HS-5 (cell line): ENCODE measurements around the gene SETD3.

Experiments
- DNase-seq: peaks from one replicate; pipeline ENCODE4 v3.0.0-alpha.2; 2012; ENCODE audit warnings: low read depth

Gene SETD3

DNA sequence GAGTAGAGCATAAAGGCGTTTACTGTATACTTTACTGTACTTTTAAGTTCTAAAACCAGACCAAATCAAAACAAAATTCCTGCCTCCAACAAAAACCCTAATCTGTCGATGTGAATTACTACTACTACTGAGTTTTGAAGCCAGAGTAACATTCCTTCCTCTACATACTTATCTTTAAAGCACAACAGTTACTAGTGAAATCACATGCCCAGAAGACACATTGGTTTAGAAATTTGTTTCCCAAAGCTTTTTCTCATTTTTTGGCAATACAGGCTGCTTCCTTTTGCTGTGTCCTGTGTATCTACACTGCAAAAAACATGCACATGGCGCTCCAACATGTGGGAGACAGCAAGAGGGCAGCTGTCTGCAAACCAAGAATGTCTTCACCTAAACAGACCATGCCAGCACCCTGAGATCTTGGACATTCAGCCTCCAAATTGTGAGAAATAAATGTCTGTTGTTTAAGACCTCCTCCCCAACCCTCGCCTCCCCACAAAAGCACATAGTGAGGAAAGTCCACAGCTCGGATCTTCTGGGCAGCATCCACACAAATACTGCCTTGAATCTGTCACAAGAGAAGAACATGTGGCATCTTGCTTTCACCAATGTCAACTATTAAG, 21.1 kb downstream of the SETD3 start:
- no peak for DNase-seq

DNA sequence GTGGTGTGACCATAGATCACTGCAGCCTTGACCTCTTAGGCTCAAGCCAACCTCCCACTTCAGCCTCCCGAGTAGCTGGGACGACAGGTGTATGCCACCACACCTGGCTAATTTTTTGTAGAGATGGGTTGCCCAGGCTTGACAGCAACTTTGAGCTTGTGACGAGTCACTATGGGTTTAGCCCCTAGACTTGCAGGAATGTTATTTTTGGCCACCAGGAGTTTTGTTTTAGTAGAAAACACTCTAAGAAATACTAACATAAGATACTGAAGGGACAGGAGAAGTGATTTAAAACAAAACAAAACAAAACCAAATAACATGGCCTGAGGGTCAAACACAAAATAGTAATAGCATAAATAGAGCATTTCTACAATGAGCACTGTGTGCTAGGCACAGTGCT, 26.4 kb downstream of the SETD3 start:
- DNase-seq = no peak

DNA sequence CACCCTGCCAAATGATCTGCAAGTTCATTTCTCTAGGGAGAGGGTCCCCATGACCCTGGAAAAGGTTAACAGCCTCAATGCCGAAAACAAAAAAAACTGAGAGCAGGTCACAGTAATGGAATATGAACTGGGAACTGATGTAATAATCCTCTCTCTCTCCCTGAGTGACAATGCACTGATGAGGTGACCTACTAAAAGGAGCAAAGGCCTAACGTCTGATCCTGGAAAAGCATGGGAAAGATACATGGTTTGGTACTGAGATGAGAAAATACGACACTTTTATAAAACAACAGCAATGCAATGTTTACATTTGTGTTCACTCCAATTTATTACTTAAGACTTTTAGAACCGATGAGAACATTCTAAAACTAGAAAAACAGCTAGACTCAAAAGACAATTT, 27.7 kb downstream of the SETD3 start:
- DNase-seq = no peak

- DNase-seq = no peak
Measured at GRCh38 chr14:99451234-99451633, 29.4 kb downstream of the SETD3 start.

- no peak for DNase-seq
Measured at GRCh38 chr14:99450266-99450665, 30.4 kb downstream of the SETD3 start.

GRCh38 chr14:99447739-99448138, 32.9 kb downstream of the SETD3 start:
- DNase-seq = no peak

DNA sequence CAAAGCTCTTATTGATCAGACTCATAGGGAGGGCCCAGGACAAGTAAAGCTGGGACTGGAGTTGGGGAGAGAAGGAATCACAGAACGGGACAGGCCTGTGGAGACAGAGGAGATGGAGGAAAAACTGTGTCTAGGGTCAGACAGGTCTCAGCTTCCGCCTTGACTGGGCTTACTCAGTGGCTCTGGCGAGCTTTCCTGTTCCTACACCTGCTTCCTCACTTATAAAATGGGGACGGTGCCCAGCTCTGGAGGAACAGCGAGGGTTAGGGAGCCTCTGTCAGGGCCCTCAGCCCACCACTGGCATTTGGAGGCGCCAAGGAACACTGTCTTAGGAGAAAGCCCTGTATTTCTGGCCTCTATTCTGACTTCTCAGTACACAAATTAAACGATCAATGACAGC, 34.7 kb downstream of the SETD3 start:
- DNase-seq = no peak

DNA sequence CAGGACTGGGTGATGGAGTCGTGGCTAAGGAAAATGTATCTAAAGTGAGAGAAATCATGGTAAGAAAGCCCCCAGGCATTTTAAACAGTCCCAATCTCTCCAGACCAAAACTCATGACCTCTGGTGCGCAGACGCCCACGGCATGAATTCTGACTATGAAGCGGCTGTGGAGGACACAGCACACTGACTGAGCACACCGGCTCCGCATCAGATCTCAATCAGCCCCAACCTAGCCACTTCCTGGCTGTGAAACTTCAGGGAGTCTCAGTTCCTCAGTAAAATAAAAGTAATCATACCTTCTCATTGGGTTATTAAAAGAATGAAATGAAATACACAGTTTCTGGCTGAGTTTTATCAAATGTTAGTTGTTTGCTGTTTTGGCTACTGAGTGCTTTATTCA, 38.7 kb downstream of the SETD3 start:
- DNase-seq = no peak

GRCh38 chr14:99441157-99441870, 39.3 kb downstream of the SETD3 start:
- no peak for DNase-seq

- no peak for DNase-seq
Measured at GRCh38 chr14:99440278-99440677, 40.4 kb downstream of the SETD3 start.

GRCh38 chr14:99437706-99438105, 43.0 kb downstream of the SETD3 start:
- no peak for DNase-seq

DNA sequence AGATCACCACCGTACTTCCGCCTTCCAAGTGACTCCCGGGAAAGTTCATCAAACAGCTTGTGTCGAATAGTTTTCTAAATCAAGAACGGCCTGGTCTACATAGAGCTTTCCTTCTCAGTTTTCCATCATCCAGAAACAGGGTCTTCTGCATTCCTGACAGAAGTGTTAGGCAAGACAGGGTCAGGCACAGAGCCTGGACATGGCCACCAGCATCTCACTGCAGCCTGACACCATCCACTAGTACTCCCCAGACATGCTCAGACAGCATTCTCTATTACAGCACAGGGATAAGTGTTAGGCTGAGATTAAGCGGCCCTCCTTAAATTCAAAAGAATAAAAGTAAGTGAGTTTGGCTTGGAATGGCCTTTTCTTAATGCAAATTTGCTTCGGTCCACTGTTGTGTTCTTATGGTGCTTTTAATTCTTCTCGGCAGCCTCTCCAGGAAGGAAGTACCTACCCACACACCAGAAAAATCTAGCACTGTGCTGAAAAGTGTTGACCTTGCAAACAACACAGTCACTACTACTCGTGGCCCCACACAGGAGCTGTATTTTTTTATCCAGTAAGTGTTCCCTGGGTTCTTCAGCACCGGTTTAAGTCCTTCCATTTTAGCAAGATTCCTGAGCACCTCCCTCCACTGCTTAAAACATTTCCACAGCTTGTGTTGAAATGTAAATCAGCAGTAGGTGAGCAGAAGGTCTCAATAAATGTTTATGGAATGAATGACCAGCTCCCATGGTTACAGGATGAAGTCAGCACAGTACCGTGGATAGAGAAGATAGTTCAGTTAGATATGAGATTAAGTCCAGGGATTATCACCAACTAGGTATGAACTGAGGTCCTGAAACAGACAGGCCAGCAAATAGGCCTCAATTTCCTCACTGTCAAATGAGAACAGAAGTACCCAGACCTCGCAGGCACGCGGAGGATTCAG, 44.1 kb downstream of the SETD3 start:
- no peak for DNase-seq

GRCh38 chr14:99435327-99435726, 45.3 kb downstream of the SETD3 start:
- DNase-seq = no peak

GRCh38 chr14:99432485-99432884, 48.2 kb downstream of the SETD3 start:
- no peak for DNase-seq

- DNase-seq = no peak
Measured at GRCh38 chr14:99431986-99432385, 48.7 kb downstream of the SETD3 start.

GRCh38 chr14:99430491-99430890, 50.2 kb downstream of the SETD3 start:
- DNase-seq = no peak

GRCh38 chr14:99427632-99428300, 52.9 kb downstream of the SETD3 start:
- DNase-seq = peak; percentile 51

DNA sequence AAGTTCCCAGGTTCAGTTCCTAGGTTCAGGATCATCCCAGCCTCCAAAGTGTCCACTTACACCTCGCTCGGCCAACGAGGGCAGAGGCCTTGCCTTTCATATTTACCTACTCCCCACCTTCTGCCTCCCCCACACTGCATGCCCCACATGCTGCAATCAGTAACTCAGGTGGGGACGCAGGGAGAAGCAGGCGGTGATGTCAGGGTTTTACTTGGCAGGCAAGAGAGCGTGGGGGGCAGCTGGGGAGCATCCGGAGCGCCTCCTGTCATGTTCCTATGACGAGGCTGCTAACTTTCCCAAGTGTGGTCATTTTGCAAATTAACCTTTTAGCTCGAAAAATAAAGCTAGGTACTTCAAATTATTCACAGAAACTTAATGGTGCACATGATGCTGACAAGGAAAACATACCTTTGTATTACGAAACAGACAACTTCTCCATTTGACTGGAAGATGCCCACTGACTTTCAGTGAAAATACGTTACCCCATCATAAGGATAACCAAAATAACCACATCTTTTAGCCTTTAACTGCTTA, 53.8 kb downstream of the SETD3 start:
- no peak for DNase-seq

DNA sequence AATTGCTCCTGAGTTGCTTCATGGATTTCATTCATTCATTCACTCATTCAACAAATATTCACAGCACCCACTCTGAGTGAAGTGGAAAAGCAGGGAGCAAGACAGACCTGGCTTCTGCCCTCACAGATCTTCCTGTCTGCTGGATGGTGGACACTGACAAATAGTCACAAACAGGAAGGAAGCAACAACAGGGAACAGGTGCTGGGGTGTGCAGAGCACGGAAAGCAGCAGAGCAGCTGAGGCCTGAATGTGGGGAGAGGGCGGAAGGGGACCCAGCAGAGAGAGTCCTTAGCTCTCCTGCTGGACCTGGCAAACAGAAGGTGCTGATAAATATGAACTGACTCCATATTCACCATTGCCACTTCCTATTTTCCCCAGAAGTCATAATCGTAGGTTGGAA, 54.4 kb downstream of the SETD3 start:
- no peak for DNase-seq

GRCh38 chr14:99425272-99425681, 55.4 kb downstream of the SETD3 start:
- no peak for DNase-seq

GRCh38 chr14:99424306-99424877, 56.3 kb downstream of the SETD3 start:
- DNase-seq = no peak

GRCh38 chr14:99423434-99423833, 57.2 kb downstream of the SETD3 start:
- DNase-seq = no peak
